ENCODE data around the gene CENPB.

CENPB gene

DNA sequence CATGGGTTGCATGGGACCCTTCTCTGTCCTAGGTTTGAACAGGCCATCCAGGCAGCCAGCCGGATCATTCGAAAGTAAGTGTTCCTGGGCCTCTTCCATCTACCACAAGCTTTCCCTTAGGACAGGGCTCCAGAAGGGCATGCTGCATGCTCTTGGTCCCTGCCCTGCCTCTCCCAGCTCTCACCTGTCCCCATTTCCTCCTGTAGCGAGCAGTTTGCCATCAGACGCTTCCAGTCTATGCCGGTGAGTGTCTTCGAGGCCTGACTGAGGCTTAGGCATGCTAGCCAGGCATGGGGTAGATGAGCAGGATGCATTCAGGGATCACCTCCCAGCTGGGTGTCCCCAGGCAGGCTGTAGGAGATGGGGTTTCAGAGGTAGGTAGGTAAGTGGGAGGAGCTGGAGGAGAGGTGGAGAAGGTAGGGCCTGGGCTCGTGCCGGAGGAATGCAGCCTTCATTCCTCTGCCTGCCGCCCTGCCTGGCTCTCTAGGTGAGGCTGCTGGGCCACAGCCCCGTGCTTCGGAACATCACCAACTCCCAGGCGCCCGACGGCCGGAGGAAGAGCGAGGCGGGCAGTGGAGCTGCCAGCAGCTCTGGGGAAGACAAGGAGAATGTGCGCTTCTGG lies 13.8 kb upstream of the CENPB start:
- Histone ChIP-seq H2AK5ac (ENCODE audit: low read length) (no peak overlapping the region), H3K14ac (ENCODE audit: low read length) (no peak overlapping the region), H3K4me1 (ENCODE audit: control insufficient read depth in 1 of 2, insufficient read depth in 2 of 2, low read length in 2 of 2) (peaks cover 19 to 21% of the 10 kb centered on the region in 2 experiments), H3K9ac (ENCODE audit: low read length) (no peak overlapping the region), H3K79me1 (ENCODE audit: low read length) (peaks cover 9% of the 10 kb centered on the region), H2BK5ac (ENCODE audit: low read depth, low read length, poor library complexity) (no peak overlapping the region), H3K9me3 (ENCODE audit: insufficient read depth, low read depth, low read length) (no peaks in the 10 kb centered on the region), H3K18ac (ENCODE audit: low read length) (no peak overlapping the region), H3K4me3 (ENCODE audit: low read depth, low read length) (no peak overlapping the region), H2BK120ac (ENCODE audit: insufficient read depth, low read length, poor library complexity) (no peak overlapping the region), H3K27ac (ENCODE audit: low read depth, low read length) (no peak overlapping the region), H4K8ac (ENCODE audit: low read depth, low read length) (no peak overlapping the region), H3K4me2 (ENCODE audit: low read length) (no peak overlapping the region), H4K91ac (ENCODE audit: low read depth, low read length) (no peak overlapping the region), H4K12ac (ENCODE audit: low read depth, low read length) (no peak overlapping the region), H3K79me2 (ENCODE audit: control insufficient read depth, insufficient read depth, low read length, poor library complexity) (peaks cover 3% of the 10 kb centered on the region), H2BK12ac (ENCODE audit: low read length) (no peak overlapping the region), H3K23ac (ENCODE audit: low read length) (no peak overlapping the region), H2AFZ (ENCODE audit: insufficient read depth, low read length, poor library complexity) (no peak overlapping the region), H3K4ac (ENCODE audit: low read depth, low read length) (no peak overlapping the region), H3K27me3 (ENCODE audit: insufficient read depth, low read length) (no peaks in the 10 kb centered on the region), H3K36me3 (ENCODE audit: control insufficient read depth in 1 of 2, insufficient read depth in 2 of 2, low read length in 2 of 2) (peaks cover 44 to 49% of the 10 kb centered on the region in 2 experiments)
- no peak for DNase-seq
- no CpG with 5 or more reads among the region's 18 CpGs for WGBS (ENCODE audit: extremely low coverage, insufficient coverage, insufficient read length)

DNA sequence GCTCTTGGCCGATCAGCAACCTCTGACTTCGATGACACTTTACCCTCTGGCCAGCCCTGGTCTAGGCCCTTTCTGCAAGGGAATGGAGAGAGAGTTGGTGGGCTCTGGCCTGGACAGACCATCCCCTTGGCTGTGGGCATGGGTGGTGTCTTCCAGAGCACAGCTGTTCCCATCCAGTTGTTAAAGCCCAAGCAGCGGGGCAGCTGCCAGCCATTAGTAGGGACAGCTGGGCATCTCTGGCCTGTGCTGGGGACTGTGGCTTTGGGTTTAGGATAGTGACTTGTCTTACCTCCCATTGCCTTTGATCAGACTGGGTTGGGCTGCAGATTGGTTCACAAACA lies 12.3 kb upstream of the CENPB start:
- H4K12ac ChIP-seq (ENCODE audit: low read depth, low read length): no peak overlapping the region
- H3K4me3 ChIP-seq (ENCODE audit: low read depth, low read length): no peak overlapping the region
- no peak overlapping the region for H3K4me2 ChIP-seq (ENCODE audit: low read length)
- no peak overlapping the region for H4K91ac ChIP-seq (ENCODE audit: low read depth, low read length)
- H3K79me1 ChIP-seq (ENCODE audit: low read length): peaks cover 9% of the 10 kb centered on the region
- no peak overlapping the region for H3K18ac ChIP-seq (ENCODE audit: low read length)
- peaks cover 37 to 40% of the 10 kb centered on the region in 2 experiments for H3K36me3 ChIP-seq (ENCODE audit: control insufficient read depth in 1 of 2, insufficient read depth in 2 of 2, low read length in 2 of 2)
- H2AFZ ChIP-seq (ENCODE audit: insufficient read depth, low read length, poor library complexity): no peak overlapping the region
- H3K9ac ChIP-seq (ENCODE audit: low read length): no peak overlapping the region
- H2AK5ac ChIP-seq (ENCODE audit: low read length): no peak overlapping the region
- no peaks in the 10 kb centered on the region for H3K9me3 ChIP-seq (ENCODE audit: insufficient read depth, low read depth, low read length)
- H3K23ac ChIP-seq (ENCODE audit: low read length): no peak overlapping the region
- no peak for DNase-seq
- peaks cover 19 to 22% of the 10 kb centered on the region in 2 experiments for H3K4me1 ChIP-seq (ENCODE audit: control insufficient read depth in 1 of 2, insufficient read depth in 2 of 2, low read length in 2 of 2)
- no peak overlapping the region for H3K4ac ChIP-seq (ENCODE audit: low read depth, low read length)
- H2BK120ac ChIP-seq (ENCODE audit: insufficient read depth, low read length, poor library complexity): no peak overlapping the region
- peaks cover 3% of the 10 kb centered on the region for H3K79me2 ChIP-seq (ENCODE audit: control insufficient read depth, insufficient read depth, low read length, poor library complexity)
- no peaks in the 10 kb centered on the region for H3K27me3 ChIP-seq (ENCODE audit: insufficient read depth, low read length)
- no peak overlapping the region for H2BK5ac ChIP-seq (ENCODE audit: low read depth, low read length, poor library complexity)
- no peak overlapping the region for H3K14ac ChIP-seq (ENCODE audit: low read length)
- H3K27ac ChIP-seq (ENCODE audit: low read depth, low read length): no peak overlapping the region
- no peak overlapping the region for H2BK12ac ChIP-seq (ENCODE audit: low read length)
- no peak overlapping the region for H4K8ac ChIP-seq (ENCODE audit: low read depth, low read length)
- WGBS (ENCODE audit: extremely low coverage, insufficient coverage, insufficient read length): no CpG with 5 or more reads among the region's 3 CpGs

DNA sequence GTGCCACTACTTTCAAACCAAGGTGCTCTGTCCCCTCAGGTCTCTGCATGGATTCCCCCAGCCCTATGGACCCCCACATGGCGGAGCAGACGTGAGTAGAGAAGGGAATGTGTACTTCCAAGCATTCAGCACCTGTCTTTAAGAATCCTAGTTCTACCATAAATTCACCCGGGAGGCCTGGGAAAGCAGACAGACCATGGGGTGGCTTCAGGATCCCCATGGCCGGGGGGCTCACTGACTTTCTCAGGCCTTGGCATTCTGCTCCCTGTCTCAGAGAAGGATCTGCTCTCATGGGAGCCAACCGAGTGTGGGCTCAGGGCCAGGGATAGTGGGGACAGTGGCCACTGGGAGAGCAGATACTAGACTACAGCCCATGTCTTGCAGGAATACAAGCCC lies 11.8 kb upstream of the CENPB start:
- peaks cover 32 to 37% of the 10 kb centered on the region in 2 experiments for H3K36me3 ChIP-seq (ENCODE audit: control insufficient read depth in 1 of 2, insufficient read depth in 2 of 2, low read length in 2 of 2)
- H4K91ac ChIP-seq (ENCODE audit: low read depth, low read length): no peak overlapping the region
- H3K4me1 ChIP-seq (ENCODE audit: control insufficient read depth in 1 of 2, insufficient read depth in 2 of 2, low read length in 2 of 2): peaks cover 19 to 22% of the 10 kb centered on the region in 2 experiments
- WGBS (ENCODE audit: extremely low coverage, insufficient coverage, insufficient read length): no CpG with 5 or more reads among the region's 5 CpGs
- H2BK120ac ChIP-seq (ENCODE audit: insufficient read depth, low read length, poor library complexity): no peak overlapping the region
- no peak overlapping the region for H3K4ac ChIP-seq (ENCODE audit: low read depth, low read length)
- no peak overlapping the region for H3K4me2 ChIP-seq (ENCODE audit: low read length)
- H4K12ac ChIP-seq (ENCODE audit: low read depth, low read length): no peak overlapping the region
- H2AK5ac ChIP-seq (ENCODE audit: low read length): no peak overlapping the region
- H2BK12ac ChIP-seq (ENCODE audit: low read length): no peak overlapping the region
- H3K79me2 ChIP-seq (ENCODE audit: control insufficient read depth, insufficient read depth, low read length, poor library complexity): peaks cover 3% of the 10 kb centered on the region
- H3K23ac ChIP-seq (ENCODE audit: low read length): no peak overlapping the region
- no peaks in the 10 kb centered on the region for H3K27me3 ChIP-seq (ENCODE audit: insufficient read depth, low read length)
- H3K27ac ChIP-seq (ENCODE audit: low read depth, low read length): no peak overlapping the region
- no peak overlapping the region for H2AFZ ChIP-seq (ENCODE audit: insufficient read depth, low read length, poor library complexity)
- no peak overlapping the region for H3K9ac ChIP-seq (ENCODE audit: low read length)
- H4K8ac ChIP-seq (ENCODE audit: low read depth, low read length): no peak overlapping the region
- H3K4me3 ChIP-seq (ENCODE audit: low read depth, low read length): no peak overlapping the region
- no peaks in the 10 kb centered on the region for H3K9me3 ChIP-seq (ENCODE audit: insufficient read depth, low read depth, low read length)
- no peak overlapping the region for H3K14ac ChIP-seq (ENCODE audit: low read length)
- no peak overlapping the region for H3K18ac ChIP-seq (ENCODE audit: low read length)
- H3K79me1 ChIP-seq (ENCODE audit: low read length): peaks cover 9% of the 10 kb centered on the region
- no peak overlapping the region for H2BK5ac ChIP-seq (ENCODE audit: low read depth, low read length, poor library complexity)
- no peak for DNase-seq

DNA sequence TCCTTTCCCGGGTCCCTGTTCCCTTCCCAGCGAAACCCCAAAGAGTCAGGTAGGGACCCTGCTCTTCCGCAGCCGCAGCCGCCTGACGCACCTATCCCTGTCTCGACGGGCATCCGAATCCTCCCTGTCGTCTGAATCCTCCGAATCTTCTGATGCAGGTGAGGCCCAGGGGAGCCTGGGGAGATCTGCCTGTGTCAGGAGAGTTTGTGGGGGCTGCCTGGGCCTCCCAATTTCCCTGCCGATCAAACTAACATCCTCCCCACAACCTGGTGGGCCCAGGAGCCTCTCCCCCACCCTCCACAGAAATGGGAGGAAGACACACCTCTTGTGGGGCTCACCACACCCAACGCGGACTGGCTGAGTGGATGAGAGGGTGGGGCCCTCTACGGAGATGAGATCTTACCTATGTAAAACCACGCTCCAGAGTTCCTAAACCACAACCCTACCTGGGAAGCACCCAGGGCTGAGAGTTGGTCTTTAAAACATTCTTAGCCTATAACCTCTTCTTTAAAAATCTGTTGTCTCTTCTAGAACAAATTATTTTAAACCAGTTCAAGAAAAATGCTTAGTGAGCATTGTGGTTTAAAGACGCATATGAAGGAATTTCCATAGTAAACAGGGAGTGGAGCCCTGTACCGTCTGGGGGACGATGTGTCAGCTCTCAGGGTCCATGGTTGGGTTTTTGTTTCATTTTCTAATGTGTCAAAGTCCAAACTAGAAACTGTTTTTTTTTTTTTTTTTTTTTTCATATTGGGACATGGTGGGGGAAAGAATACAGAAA lies 11.2 kb upstream of the CENPB start:
- Histone ChIP-seq H2AK5ac (ENCODE audit: low read length) (no peak overlapping the region), H3K36me3 (ENCODE audit: control insufficient read depth in 1 of 2, insufficient read depth in 2 of 2, low read length in 2 of 2) (peaks cover 26 to 31% of the 10 kb centered on the region in 2 experiments), H2BK120ac (ENCODE audit: insufficient read depth, low read length, poor library complexity) (no peak overlapping the region), H2BK12ac (ENCODE audit: low read length) (no peak overlapping the region), H3K9ac (ENCODE audit: low read length) (no peak overlapping the region), H3K79me2 (ENCODE audit: control insufficient read depth, insufficient read depth, low read length, poor library complexity) (peaks cover 3% of the 10 kb centered on the region), H4K8ac (ENCODE audit: low read depth, low read length) (no peak overlapping the region), H2BK5ac (ENCODE audit: low read depth, low read length, poor library complexity) (no peak overlapping the region), H3K4ac (ENCODE audit: low read depth, low read length) (no peak overlapping the region), H2AFZ (ENCODE audit: insufficient read depth, low read length, poor library complexity) (no peak overlapping the region), H3K23ac (ENCODE audit: low read length) (no peak overlapping the region), H3K4me2 (ENCODE audit: low read length) (no peak overlapping the region), H3K9me3 (ENCODE audit: insufficient read depth, low read depth, low read length) (no peaks in the 10 kb centered on the region), H4K12ac (ENCODE audit: low read depth, low read length) (no peak overlapping the region), H3K27ac (ENCODE audit: low read depth, low read length) (no peak overlapping the region), H3K14ac (ENCODE audit: low read length) (no peak overlapping the region), H3K4me1 (ENCODE audit: control insufficient read depth in 1 of 2, insufficient read depth in 2 of 2, low read length in 2 of 2) (peaks cover 19 to 22% of the 10 kb centered on the region in 2 experiments), H3K27me3 (ENCODE audit: insufficient read depth, low read length) (no peaks in the 10 kb centered on the region), H4K91ac (ENCODE audit: low read depth, low read length) (no peak overlapping the region), H3K18ac (ENCODE audit: low read length) (no peak overlapping the region), H3K79me1 (ENCODE audit: low read length) (peaks cover 9% of the 10 kb centered on the region), H3K4me3 (ENCODE audit: low read depth, low read length) (no peak overlapping the region)
- no CpG with 5 or more reads among the region's 19 CpGs for WGBS (ENCODE audit: extremely low coverage, insufficient coverage, insufficient read length)
- DNase-seq: no peak

Data from trophoblast cell (in vitro differentiated cells and primary cell).